ENCODE data around the gene MCAM. TPM values are rescaled to one million over a fixed set of nuclear protein-coding genes. Genes with fewer than 3 reads are reported as not detected.

MCAM gene
- total and polyA plus RNA-seq, 2 of the 8 experiments (the other 6 are each of a cell fraction or from before 2014, with no cell fraction given), result 22.4 to 32.2 TPM

GRCh38 chr11:119361056-119361787 lies 44.3 kb upstream of the MCAM start:
- Histone ChIP-seq H4K20me1 (replicated peaks in 1 of 2; ENCODE audit: control insufficient read depth in 1 of 2, insufficient read depth in 2 of 2, low read length in 2 of 2) (peaks cover 4 to 21% of the 10 kb centered on the region in 2 experiments), H3K27ac (ENCODE audit: low read depth, low read length) (no peak overlapping the region), H4K8ac (ENCODE audit: extremely low read depth, insufficient read depth, low read length) (no peak overlapping the region), H3K79me2 (ENCODE audit: control insufficient read depth in 1 of 2, insufficient read depth in 2 of 2, low read length in 2 of 2) (no peaks in the 10 kb centered on the region), H3K79me1 (ENCODE audit: low read depth, low read length) (no peaks in the 10 kb centered on the region; the same call in 1 of the 2 replicates), H4K91ac (replicated peaks; ENCODE audit: insufficient read length, low read length) (no peak overlapping the region), H3K4me3 (ENCODE audit: extremely low read depth in 1 of 4, insufficient read depth in 2 of 4, low read depth in 3 of 4, low read length in 4 of 4) (peak overlapping the region in 3 of 4 experiments; percentile 9 to 28 (median 27); a peak in 3 of 8 replicates), H3K56ac (replicated peaks; ENCODE audit: insufficient read length, low read depth, low read length) (no peak overlapping the region), H2BK12ac (ENCODE audit: low read depth, low read length) (no peak overlapping the region), H3K4me1 (replicated peaks in 1 of 4; ENCODE audit: control insufficient read depth in 3 of 4, insufficient read depth in 4 of 4, low read length in 3 of 4) (peaks cover 12 to 25% (median 20%) of the 10 kb centered on the region in 4 experiments), H3K4me2 (ENCODE audit: insufficient read depth in 1 of 2, low read depth in 2 of 2, low read length in 2 of 2) (peak overlapping the region; percentile 62 to 71), H2BK120ac (replicated peaks; ENCODE audit: low read depth, low read length) (no peak overlapping the region), H2AK5ac (ENCODE audit: low read depth, low read length) (no peak overlapping the region), H3K9me3 (ENCODE audit: insufficient read depth in 2 of 2, low read depth in 1 of 2, low read length in 1 of 2) (no peaks in the 10 kb centered on the region; a peak in 1 of 4 replicates), H2BK20ac (ENCODE audit: low read length) (no peak overlapping the region), H4K5ac (ENCODE audit: insufficient read length, low read depth, low read length) (no peak overlapping the region), H3K27me3 (replicated peaks in 1 of 4; ENCODE audit: control insufficient read depth in 3 of 4, extremely low read depth in 1 of 4, insufficient read depth in 3 of 4, low read length in 3 of 4) (peaks cover 18 to 36% (median 31%) of the 10 kb centered on the region in 4 experiments), H3K36me3 (ENCODE audit: control insufficient read depth in 2 of 4, insufficient read depth in 4 of 4, low read length in 3 of 4) (peaks cover 0 to 6% (median 5%) of the 10 kb centered on the region in 4 experiments; a peak in 3 of 8 replicates), H2AFZ (ENCODE audit: low read length) (no peak overlapping the region), H2BK5ac (ENCODE audit: low read depth, low read length) (no peak overlapping the region), H3K9ac (replicated peaks in 1 of 4; ENCODE audit: extremely low read depth in 1 of 4, low read depth in 3 of 4, low read length in 3 of 4) (no peak overlapping the region; a peak in 1 of 7 replicates), H3K23me2 (ENCODE audit: low read depth, low read length) (peaks cover 6% of the 10 kb centered on the region), H3K14ac (ENCODE audit: insufficient read length) (no peak overlapping the region), H3K18ac (ENCODE audit: extremely low read depth, low read length) (no peak overlapping the region; the same call in 1 of the 2 replicates), H3K4ac (replicated peaks; ENCODE audit: insufficient read length, low read depth, low read length) (no peak overlapping the region), H2BK15ac (ENCODE audit: low read length) (no peak overlapping the region), H3K23ac (ENCODE audit: insufficient read length) (no peak overlapping the region)
- FAIRE-seq (peak; percentile 99), DNase-seq (ENCODE audit: low read depth in 1 of 2, low spot score in 2 of 2) (no peak)
- WGBS, 2 experiments (ENCODE audit: extremely low coverage in 1 of 2, insufficient coverage in 1 of 2, insufficient read length in 1 of 2, insufficient replicate concordance in 2 of 2, low coverage in 1 of 2, low lambda C conversion rate in 2 of 2, missing lambda C conversion rate in 1 of 2), result 10% methylated on average over 8 of the region's 8 CpGs; no CpG with 5 or more reads in 1 of the 2 experiments
- ChIA-PET POLR2A (ENCODE audit: partially characterized antibody) (interaction anchor here (0.6 to 3.7 kb wide), 8 partner anchors 9 to 114 kb away, joined by 3 to 32 read pairs (median 5); partner anchors contain the start of gene USP2), CTCF (ENCODE audit: partially characterized antibody) (interaction anchor here (0.6 to 10.9 kb wide), 18 partner anchors 8 to 207 kb away, joined by 3 to 474 read pairs (median 3); partner anchors contain the start of genes C1QTNF5, RNF26 and USP2)
- TF ChIP-seq MAX (IDR thresholded peaks at IDR 0.05) (peak; percentile 73), TEAD4 (IDR thresholded peaks at IDR 0.05; ENCODE audit: low read depth, low read length) (peak; percentile 74), BCL11A (IDR thresholded peaks at IDR 0.05; ENCODE audit: low read depth in 2 of 2, low read length in 2 of 2) (no peak), CTBP2 (IDR thresholded peaks at IDR 0.05; ENCODE audit: borderline replicate concordance, insufficient read depth, insufficient read length, low read length) (peak; percentile 89), EP300 (IDR thresholded peaks at IDR 0.05; ENCODE audit: borderline replicate concordance in 1 of 2, low read depth in 2 of 2, low read length in 2 of 2) (no peak), JUND (IDR thresholded peaks at IDR 0.05; ENCODE audit: low read length) (peak; percentile 64; the same call in 1 of the 2 replicates), SIN3A (conservative IDR thresholded peaks at IDR 0.05 in 1 of 2, IDR thresholded peaks at IDR 0.05 in 1 of 2; ENCODE audit: low read depth in 1 of 2, low read length in 2 of 2) (peak; percentile 81 to 89; a peak in 3 of 4 replicates)
